ENCODE data around the gene STK10. TPM values are rescaled to one million over a fixed set of nuclear protein-coding genes. Genes with fewer than 3 reads are reported as not detected.

Gene STK10
- total and polyA plus RNA-seq, 2 of the 8 experiments (the other 6 are each of a cell fraction or from before 2014, with no cell fraction given), result 10.5 to 21.4 TPM

- no peak overlapping the region for H3K14ac ChIP-seq (ENCODE audit: insufficient read length)
- peaks cover 11% of the 10 kb centered on the region for H3K23me2 ChIP-seq (ENCODE audit: low read depth, low read length)
- DNase-seq (ENCODE audit: low read depth in 1 of 2, low spot score in 2 of 2), result no peak
- H2BK15ac ChIP-seq (ENCODE audit: low read length), result no peak overlapping the region
- H4K91ac ChIP-seq (replicated peaks; ENCODE audit: insufficient read length, low read length), result no peak overlapping the region
- H3K27me3 ChIP-seq (replicated peaks in 1 of 4; ENCODE audit: control insufficient read depth in 3 of 4, extremely low read depth in 1 of 4, insufficient read depth in 3 of 4, low read length in 3 of 4), result no peaks in the 10 kb centered on the region
- no peak overlapping the region for H2BK120ac ChIP-seq (replicated peaks; ENCODE audit: low read depth, low read length)
- no peaks in the 10 kb centered on the region for H3K36me3 ChIP-seq (ENCODE audit: control insufficient read depth in 2 of 4, insufficient read depth in 4 of 4, low read length in 3 of 4)
- peaks cover 5% of the 10 kb centered on the region; the same call in 1 of the 2 replicates for H3K79me1 ChIP-seq (ENCODE audit: low read depth, low read length)
- H4K20me1 ChIP-seq (replicated peaks in 1 of 2; ENCODE audit: control insufficient read depth in 1 of 2, insufficient read depth in 2 of 2, low read length in 2 of 2), result peaks cover 18 to 24% of the 10 kb centered on the region in 2 experiments
- H3K4me1 ChIP-seq (replicated peaks in 1 of 4; ENCODE audit: control insufficient read depth in 3 of 4, insufficient read depth in 4 of 4, low read length in 3 of 4), result peaks cover 6 to 33% (median 21%) of the 10 kb centered on the region in 4 experiments; a peak in 6 of 7 replicates
- H3K56ac ChIP-seq (replicated peaks; ENCODE audit: insufficient read length, low read depth, low read length), result no peak overlapping the region
- POLR2A ChIA-PET (ENCODE audit: partially characterized antibody), result interaction anchor here (1.0 kb wide), 1 partner anchor 26 kb away, joined by 4 read pairs; no protein-coding TSS in a partner anchor
- H3K4me3 ChIP-seq (ENCODE audit: extremely low read depth in 1 of 4, insufficient read depth in 2 of 4, low read depth in 3 of 4, low read length in 4 of 4), result peak overlapping the region in 2 of 4 experiments; percentile 5 to 97; a peak in 3 of 8 replicates
- CTCF ChIA-PET (ENCODE audit: partially characterized antibody), result interaction anchor here (0.8 to 4.9 kb wide), 7 partner anchors 25 to 96 kb away, joined by 3 to 33 read pairs (median 4); no protein-coding TSS in a partner anchor
- no peak overlapping the region for H4K8ac ChIP-seq (ENCODE audit: extremely low read depth, insufficient read depth, low read length)
- H2BK20ac ChIP-seq (ENCODE audit: low read length), result no peak overlapping the region
- no peak overlapping the region for H2AK5ac ChIP-seq (ENCODE audit: low read depth, low read length)
- FAIRE-seq, result no peak
- peak overlapping the region; percentile 10 to 97; a peak in 3 of 4 replicates for H3K4me2 ChIP-seq (ENCODE audit: insufficient read depth in 1 of 2, low read depth in 2 of 2, low read length in 2 of 2)
- H2BK5ac ChIP-seq (ENCODE audit: low read depth, low read length), result no peak overlapping the region
- no peak overlapping the region for H3K27ac ChIP-seq (ENCODE audit: low read depth, low read length)
- no peak overlapping the region for H2AFZ ChIP-seq (ENCODE audit: low read length)
- no peak overlapping the region for H3K23ac ChIP-seq (ENCODE audit: insufficient read length)
- peaks cover 59 to 85% of the 10 kb centered on the region in 2 experiments for H3K79me2 ChIP-seq (ENCODE audit: control insufficient read depth in 1 of 2, insufficient read depth in 2 of 2, low read length in 2 of 2)
- H3K18ac ChIP-seq (ENCODE audit: extremely low read depth, low read length), result no peak overlapping the region
- no peak overlapping the region for H2BK12ac ChIP-seq (ENCODE audit: low read depth, low read length)
- no peak overlapping the region for H3K4ac ChIP-seq (replicated peaks; ENCODE audit: insufficient read length, low read depth, low read length)
- WGBS, 2 experiments (ENCODE audit: extremely low coverage in 1 of 2, insufficient coverage in 1 of 2, insufficient read length in 1 of 2, insufficient replicate concordance in 2 of 2, low coverage in 1 of 2, low lambda C conversion rate in 2 of 2, missing lambda C conversion rate in 1 of 2), result 88 to 100% methylated on average over 1 of the region's 1 CpG
- no peak overlapping the region for H3K9ac ChIP-seq (replicated peaks in 1 of 4; ENCODE audit: extremely low read depth in 1 of 4, low read depth in 3 of 4, low read length in 3 of 4)
- no peak overlapping the region for H4K5ac ChIP-seq (ENCODE audit: insufficient read length, low read depth, low read length)
- no peaks in the 10 kb centered on the region for H3K9me3 ChIP-seq (ENCODE audit: insufficient read depth in 2 of 2, low read depth in 1 of 2, low read length in 1 of 2)
- TF ChIP-seq SP4 (IDR thresholded peaks at IDR 0.05; ENCODE audit: low read length), result no peak
These were observed 184.3 kb downstream of the STK10 start for GRCh38 chr5:172003746-172004145.

Data from H1 (cell line).